ENCODE measurements around the gene WNT2B. TPM values are rescaled to one million over a fixed set of nuclear protein-coding genes. Genes with fewer than 3 reads are reported as not detected.

WNT2B gene
- total and polyA plus RNA-seq, 9 of the 15 experiments (the other 6 are each of a cell fraction or from before 2014, with no cell fraction given) = 0.02 to 0.06 (median 0.04) TPM; not detected in 3

DNA sequence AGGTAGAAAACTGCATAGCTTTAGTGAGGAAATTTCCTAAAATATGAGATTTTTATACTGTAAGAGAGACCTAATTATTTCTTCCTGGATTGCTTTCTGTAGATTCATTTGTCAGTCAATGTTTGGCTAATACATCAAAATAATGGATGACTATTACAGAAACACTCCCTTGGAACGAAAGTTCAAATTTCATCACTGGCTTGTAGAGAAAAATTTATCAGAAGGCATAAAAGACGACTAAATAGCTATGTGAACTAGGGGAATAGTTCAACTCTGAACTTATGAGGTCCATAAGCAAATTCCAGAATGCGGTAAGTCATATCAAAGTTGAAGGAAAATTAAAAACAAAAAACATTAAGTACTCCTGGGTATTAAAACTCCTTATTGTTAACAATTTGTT lies 36.0 kb downstream of the WNT2B start:
- no peaks in the 10 kb centered on the region for H3K4me1 ChIP-seq (replicated peaks in 1 of 2; ENCODE audit: control insufficient read depth in 2 of 2, insufficient read depth in 2 of 2, low read length in 2 of 2)
- no peak overlapping the region for H3K27ac ChIP-seq (ENCODE audit: extremely low read depth, low read depth, low read length)
- no peak overlapping the region for H3K9ac ChIP-seq (ENCODE audit: insufficient read depth in 1 of 2, low read depth in 2 of 2, low read length in 2 of 2)
- H2AFZ ChIP-seq (ENCODE audit: low read depth, low read length) = no peak overlapping the region
- H3K9me1 ChIP-seq (ENCODE audit: control insufficient read depth, insufficient read depth, low read length) = no peaks in the 10 kb centered on the region
- ATAC-seq = no peak
- no TSS peak for BruUV-seq (replicated peaks)
- 56% methylated on average over 3 of the region's 3 CpGs for WGBS (ENCODE audit: insufficient coverage, low coverage, missing lambda C conversion rate)
- H3K36me3 ChIP-seq (ENCODE audit: control insufficient read depth, insufficient read depth, low read length) = peaks cover 3% of the 10 kb centered on the region; the same call in 1 of the 3 replicates
- no peaks in the 10 kb centered on the region for H3K27me3 ChIP-seq (ENCODE audit: control insufficient read depth in 2 of 2, insufficient read depth in 2 of 2, low read length in 2 of 2)
- in situ Hi-C loops (cut with MboI) = no loop called here
- DNase-seq (ENCODE audit: extremely low read depth in 1 of 4, low spot score in 3 of 4) = no peak
- TF ChIP-seq NFRKB (IDR thresholded peaks at IDR 0.05; ENCODE audit: low read depth) (no peak), RREB1 (CRISPR knock-in tag; IDR thresholded peaks at IDR 0.05) (no peak), ZNF589 (CRISPR knock-in tag; IDR thresholded peaks at IDR 0.05; ENCODE audit: low read depth) (0 out of 2 replicates have a peak, but pooled peaks have one; percentile 25)
- ChIA-PET CTCF (ENCODE audit: low intra/inter-chr PET ratio) (no interaction called here), POLR2A (interaction anchor here (0.6 to 1.6 kb wide), 4 partner anchors 9 to 83 kb away, joined by 3 to 4 read pairs (median 3); no protein-coding TSS in a partner anchor)
- H3K4me2 ChIP-seq (ENCODE audit: insufficient read depth, low read length) = no peak overlapping the region
- no peaks in the 10 kb centered on the region for H3K9me3 ChIP-seq (replicated peaks; ENCODE audit: control insufficient read depth, insufficient read depth, low read depth, low read length)
- intact Hi-C loops (cut with micrococcal nuclease) = no loop called here
- H3K4me3 ChIP-seq = no peak overlapping the region
- no peak for FAIRE-seq
- no peaks in the 10 kb centered on the region for H4K20me1 ChIP-seq (replicated peaks; ENCODE audit: control insufficient read depth, insufficient read depth, low read length)
- no peaks in the 10 kb centered on the region for H3K79me2 ChIP-seq (ENCODE audit: control insufficient read depth, insufficient read depth, low read length)

Measured in K562 (cell line).